Thyroid gland (tissue), 4 donors: ENCODE results near the gene RDH13. TPM values are rescaled to one million over a fixed set of nuclear protein-coding genes. Genes with fewer than 3 reads are reported as not detected.

Experiments used
- DNase-seq, 2 donors: peaks; one replicate each; pipeline ENCODE4 v3.0.0-alpha.2; 2019
- H3K27ac ChIP-seq, 3 donors: fragments of 200-600 bp; sonication (generic); 1 replicate in 2 of 3; 2 replicates in 1 of 3; pipeline ENCODE4 v1.5.1; 2016 to 2019; ENCODE audit warnings: mild to moderate bottlenecking in 1 of 3, moderate library complexity in 1 of 3
- H3K27me3 ChIP-seq: fragments of 200-600 bp; sonication (generic); one replicate; pipeline ENCODE4 v1.5.1; 2019
- H3K36me3 ChIP-seq, 2 donors: fragments of 200-600 bp; sonication (generic); one replicate each; pipeline ENCODE4 v1.5.1; 2016 to 2019
- H3K4me1 ChIP-seq, 2 donors: fragments of 200-600 bp; sonication (generic); one replicate each; pipeline ENCODE4 v1.5.1; 2017 to 2019
- H3K4me3 ChIP-seq, 3 donors: fragments of 200-600 bp; sonication (generic); replicated peaks in 1 of 3; 1 replicate in 2 of 3; 2 replicates in 1 of 3; pipeline ENCODE4 v1.5.1; 2016; ENCODE audit warnings: mild to moderate bottlenecking in 1 of 3
- H3K9me3 ChIP-seq: fragments of 200-600 bp; sonication (generic); one replicate; pipeline ENCODE4 v1.5.1; 2017
- CTCF ChIP-seq, 6 experiments: fragments of 200-600 bp in 3 of 6; fragments of 450-650 bp in 3 of 6; sonication (generic) in 3 of 6; IDR thresholded peaks; one replicate each; pipeline ENCODE4 v1.5.1; 2016 to 2019; ENCODE audit warnings: antibody characterized with exemption in 6 of 6, mild to moderate bottlenecking in 2 of 6, inconsistent platforms in 1 of 6, moderate library complexity in 1 of 6
- POLR2A ChIP-seq, 2 donors: fragments of 450-650 bp; IDR thresholded peaks; one replicate each; pipeline ENCODE4 v1.6.1; 2017; ENCODE audit warnings: antibody characterized with exemption in 2 of 2, mild to moderate bottlenecking in 2 of 2, moderate library complexity in 1 of 2
- WGBS, 2 donors: methylation state at CpG; one replicate each; pipeline ENCODE4 v1.1.5; 2017; 5-methylcytosine and 5-hydroxymethylcytosine counted together
- intact Hi-C: fragments of 100-400 bp; cut with DNase I; formaldehyde crosslinking; loops from one replicate; pipeline ENCODE4 v1.15.1; 2023
- total RNA-seq, 4 donors: library from RNA; depleted of rRNA; stranded (reverse); fragments of >200 nt; gene quantifications; one replicate each; pipeline ENCODE4 v1.2.3, GENCODE V29; 2016

RDH13 gene
- total RNA-seq, 4 donors from 2014 or later = 35.7 to 44.1 (median 38.3) TPM

- WGBS, 2 donors = 88 to 89% methylated on average over 17 of the region's 17 CpGs
- H3K36me3 ChIP-seq = peaks cover 44 to 58% of the 10 kb centered on the region in 2 donors
- TF ChIP-seq POLR2A (IDR thresholded peaks at IDR 0.05) (no peak), CTCF (IDR thresholded peaks at IDR 0.05) (no peak)
Measured at GRCh38 chr19:55046975-55047622, 15.8 kb downstream of the RDH13 start.

GRCh38 chr19:55044771-55045716 lies 17.9 kb downstream of the RDH13 start:
- H3K27me3 ChIP-seq = no peaks in the 10 kb centered on the region
- H3K36me3 ChIP-seq = peaks cover 44 to 59% of the 10 kb centered on the region in 2 donors
- no peaks in the 10 kb centered on the region for H3K4me1 ChIP-seq
- WGBS, 2 donors = 96 to 97% methylated on average over 11 to 18 of the region's 30 CpGs
- no peak overlapping the region for H3K4me3 ChIP-seq
- intact Hi-C loops = no loop called here
- TF ChIP-seq CTCF (IDR thresholded peaks at IDR 0.05) = no peak
- no peak for TF ChIP-seq POLR2A (IDR thresholded peaks at IDR 0.05)
- no peak for DNase-seq
- no peak overlapping the region for H3K27ac ChIP-seq
- H3K9me3 ChIP-seq = no peaks in the 10 kb centered on the region

More at GRCh38 chr19:55046975-55047622, 15.8 kb downstream of the RDH13 start:
- H3K9me3 ChIP-seq = no peaks in the 10 kb centered on the region
- no peak overlapping the region for H3K27ac ChIP-seq
- no peaks in the 10 kb centered on the region for H3K4me1 ChIP-seq
- no peak for DNase-seq
- intact Hi-C loops = no loop called here
- H3K4me3 ChIP-seq = no peak overlapping the region
- H3K27me3 ChIP-seq = no peaks in the 10 kb centered on the region

- Histone ChIP-seq H3K27me3 (no peaks in the 10 kb centered on the region), H3K9me3 (no peaks in the 10 kb centered on the region), H3K27ac (no peak overlapping the region), H3K4me1 (no peaks in the 10 kb centered on the region), H3K36me3 (peaks cover 44 to 61% of the 10 kb centered on the region in 2 donors), H3K4me3 (no peak overlapping the region)
- intact Hi-C loops = no loop called here
- 96 to 97% methylated on average over 3 to 5 of the region's 5 CpGs for WGBS, 2 donors
- TF ChIP-seq POLR2A (IDR thresholded peaks at IDR 0.05) (no peak), CTCF (IDR thresholded peaks at IDR 0.05) (no peak)
- DNase-seq = no peak
Measured at GRCh38 chr19:55044286-55044685, 18.7 kb downstream of the RDH13 start.

GRCh38 chr19:55042688-55043087 lies 20.3 kb downstream of the RDH13 start:
- 70 to 81% methylated on average over 11 of the region's 11 CpGs for WGBS, 2 donors
- no peaks in the 10 kb centered on the region for H3K27me3 ChIP-seq
- no peaks in the 10 kb centered on the region for H3K4me1 ChIP-seq
- H3K4me3 ChIP-seq = no peak overlapping the region
- H3K36me3 ChIP-seq = peaks cover 32 to 49% of the 10 kb centered on the region in 2 donors
- H3K27ac ChIP-seq = no peak overlapping the region
- TF ChIP-seq CTCF (IDR thresholded peaks at IDR 0.05) = no peak
- TF ChIP-seq POLR2A (IDR thresholded peaks at IDR 0.05) = no peak
- H3K9me3 ChIP-seq = no peaks in the 10 kb centered on the region
- DNase-seq = no peak
- intact Hi-C loops = no loop called here

- no peaks in the 10 kb centered on the region for H3K4me1 ChIP-seq
- 92 to 95% methylated on average over 9 of the region's 9 CpGs for WGBS, 2 donors
Measured at GRCh38 chr19:55042344-55042678, 20.6 kb downstream of the RDH13 start.

More at GRCh38 chr19:55042344-55042678, 20.6 kb downstream of the RDH13 start:
- peaks cover 28 to 45% of the 10 kb centered on the region in 2 donors for H3K36me3 ChIP-seq
- no peaks in the 10 kb centered on the region for H3K27me3 ChIP-seq
- no peak for DNase-seq
- TF ChIP-seq POLR2A (IDR thresholded peaks at IDR 0.05) (no peak), CTCF (IDR thresholded peaks at IDR 0.05) (no peak)
- H3K9me3 ChIP-seq = no peaks in the 10 kb centered on the region
- no peak overlapping the region for H3K27ac ChIP-seq
- intact Hi-C loops = no loop called here
- H3K4me3 ChIP-seq = no peak overlapping the region
